ENCODE data around the gene PTBP1.
"Not testable (repeated sequence)": the region's sequence is repeated elsewhere in the genome, so short reads cannot be mapped to it uniquely, and the experiment has no call there.

Gene PTBP1

GRCh38 chr19:812049-812746 is 14.9 kb downstream of the PTBP1 start:
- no peak for DNase-seq

GRCh38 chr19:812747-813218 is 15.5 kb downstream of the PTBP1 start:
- DNase-seq: no peak

- DNase-seq: no peak
Measured at GRCh38 chr19:813219-814151, 16.2 kb downstream of the PTBP1 start.

- DNase-seq: no peak
Measured at GRCh38 chr19:814152-815078, 17.2 kb downstream of the PTBP1 start.

- no peak for DNase-seq
Measured at GRCh38 chr19:815079-815774, 18.0 kb downstream of the PTBP1 start.

- no peak for DNase-seq
Measured at GRCh38 chr19:815775-816499, 18.7 kb downstream of the PTBP1 start.

GRCh38 chr19:816500-816857 is 19.2 kb downstream of the PTBP1 start:
- no peak for DNase-seq

- not testable (repeated sequence) for DNase-seq
Measured at GRCh38 chr19:820212-820611, 23.0 kb downstream of the PTBP1 start.

- no peak for DNase-seq
Measured at GRCh38 chr19:821231-821824, 24.1 kb downstream of the PTBP1 start.

GRCh38 chr19:821825-822503 is 24.7 kb downstream of the PTBP1 start, which contains the start of gene PLPPR3:
Gene PLPPR3, minus strand, starts transcription at chr19:821955. Its CDS starts 396 bp downstream, at chr19:821559.
- DNase-seq: no peak

- no peak for DNase-seq
Measured at GRCh38 chr19:823565-824121, 26.4 kb downstream of the PTBP1 start.

- DNase-seq: no peak
Measured at GRCh38 chr19:824885-825284, 27.6 kb downstream of the PTBP1 start.

- no peak for DNase-seq
Measured at GRCh38 chr19:825897-826644, 28.8 kb downstream of the PTBP1 start.

- DNase-seq: no peak
Measured at GRCh38 chr19:827314-827709, 30.1 kb downstream of the PTBP1 start.

- DNase-seq: no peak
Measured at GRCh38 chr19:827710-828321, 30.6 kb downstream of the PTBP1 start, which contains the start of gene AZU1. Gene AZU1, plus strand, starts transcription at chr19:827837. Its CDS starts 10 bp downstream, at chr19:827847.

- no peak for DNase-seq
Measured at GRCh38 chr19:829129-829758, 32.0 kb downstream of the PTBP1 start.

GRCh38 chr19:831407-832369 is 34.4 kb downstream of the PTBP1 start:
- no peak for DNase-seq
